ENCODE data around the gene HNRNPDL.
"Not testable (repeated sequence)": the region's sequence is repeated elsewhere in the genome, so short reads cannot be mapped to it uniquely, and the experiment has no call there.

Gene HNRNPDL

GRCh38 chr4:82433791-82434190 is 3.5 kb upstream of the HNRNPDL start:
- in situ Hi-C loops (cut with HindIII; ENCODE audit: low sequenced_read_pairs): no loop called here

- in situ Hi-C loops (cut with HindIII; ENCODE audit: low sequenced_read_pairs): no loop called here
These were observed 2.3 kb upstream of the HNRNPDL start for GRCh38 chr4:82432596-82432995.

- in situ Hi-C loops (cut with HindIII; ENCODE audit: low sequenced_read_pairs): no loop called here
These were observed 1.6 kb upstream of the HNRNPDL start for GRCh38 chr4:82431831-82432230.

- in situ Hi-C loops (cut with HindIII; ENCODE audit: low sequenced_read_pairs): no loop called here
These were observed 893 bp upstream of the HNRNPDL start for GRCh38 chr4:82430964-82431745.

- in situ Hi-C loops (cut with HindIII; ENCODE audit: low sequenced_read_pairs): no loop called here
These were observed 502 bp downstream of the HNRNPDL start for GRCh38 chr4:82429728-82430192.

- in situ Hi-C loops (cut with HindIII; ENCODE audit: low sequenced_read_pairs): no loop called here
These were observed 1.1 kb downstream of the HNRNPDL start for GRCh38 chr4:82428969-82429727.

- in situ Hi-C loops (cut with HindIII; ENCODE audit: low sequenced_read_pairs): no loop called here
These were observed 1.7 kb downstream of the HNRNPDL start for GRCh38 chr4:82428526-82428968.

- in situ Hi-C loops (cut with HindIII; ENCODE audit: low sequenced_read_pairs): no loop called here
These were observed 4.8 kb downstream of the HNRNPDL start for GRCh38 chr4:82425478-82425877.

- in situ Hi-C loops (cut with HindIII; ENCODE audit: low sequenced_read_pairs): no loop called here
These were observed 6.8 kb downstream of the HNRNPDL start for GRCh38 chr4:82423245-82424054.

- in situ Hi-C loops (cut with HindIII; ENCODE audit: low sequenced_read_pairs): no loop called here
These were observed 7.6 kb downstream of the HNRNPDL start for GRCh38 chr4:82422616-82423015.

GRCh38 chr4:82421796-82422560 is 8.3 kb downstream of the HNRNPDL start:
- in situ Hi-C loops (cut with HindIII; ENCODE audit: low sequenced_read_pairs): no loop called here

- in situ Hi-C loops (cut with HindIII; ENCODE audit: low sequenced_read_pairs): no loop called here
These were observed 10.8 kb downstream of the HNRNPDL start for GRCh38 chr4:82419451-82419850.

GRCh38 chr4:82415922-82416365 is 14.3 kb downstream of the HNRNPDL start:
- in situ Hi-C loops (cut with HindIII; ENCODE audit: low sequenced_read_pairs): no loop called here

GRCh38 chr4:82415061-82415460 is 15.2 kb downstream of the HNRNPDL start:
- in situ Hi-C loops (cut with HindIII; ENCODE audit: low sequenced_read_pairs): not testable (repeated sequence)

GRCh38 chr4:82403725-82404124 is 26.5 kb downstream of the HNRNPDL start:
- in situ Hi-C loops (cut with HindIII; ENCODE audit: low sequenced_read_pairs): no loop called here

- in situ Hi-C loops (cut with HindIII; ENCODE audit: low sequenced_read_pairs): no loop called here
These were observed 28.0 kb downstream of the HNRNPDL start for GRCh38 chr4:82402196-82402775.

- in situ Hi-C loops (cut with HindIII; ENCODE audit: low sequenced_read_pairs): no loop called here
These were observed 28.7 kb downstream of the HNRNPDL start for GRCh38 chr4:82401600-82401999.

- in situ Hi-C loops (cut with HindIII; ENCODE audit: low sequenced_read_pairs): no loop called here
These were observed 32.0 kb downstream of the HNRNPDL start for GRCh38 chr4:82398263-82398662.

- in situ Hi-C loops (cut with HindIII; ENCODE audit: low sequenced_read_pairs): no loop called here
These were observed 32.7 kb downstream of the HNRNPDL start for GRCh38 chr4:82397527-82397926.

- in situ Hi-C loops (cut with HindIII; ENCODE audit: low sequenced_read_pairs): no loop called here
These were observed 35.4 kb downstream of the HNRNPDL start for GRCh38 chr4:82394896-82395295.

Data from endothelial cell of hepatic sinusoid (primary cell).